Fibroblast of pulmonary artery (primary cell): ENCODE measurements around the gene SDK1.

Source experiments
- DNase-seq: peaks from one replicate; pipeline ENCODE4 v3.0.0-alpha.2; 2010; ENCODE audit warnings: low read depth
- H3K4me3 ChIP-seq: replicated peaks from 2 replicates; pipeline ENCODE4 v1.5.1; 2011; ENCODE audit warnings: low read depth, mild to moderate bottlenecking, control low read depth, low read length, moderate library complexity
- TF ChIP-seq, protein P1 (sequence below): IDR thresholded peaks from 2 replicates; pipeline ENCODE4 v1.5.1; 2011; ENCODE audit warnings: mild to moderate bottlenecking, control low read depth, low read length, inconsistent platforms; ENCODE audit errors: missing control alignments

The SDK1 gene

DNA sequence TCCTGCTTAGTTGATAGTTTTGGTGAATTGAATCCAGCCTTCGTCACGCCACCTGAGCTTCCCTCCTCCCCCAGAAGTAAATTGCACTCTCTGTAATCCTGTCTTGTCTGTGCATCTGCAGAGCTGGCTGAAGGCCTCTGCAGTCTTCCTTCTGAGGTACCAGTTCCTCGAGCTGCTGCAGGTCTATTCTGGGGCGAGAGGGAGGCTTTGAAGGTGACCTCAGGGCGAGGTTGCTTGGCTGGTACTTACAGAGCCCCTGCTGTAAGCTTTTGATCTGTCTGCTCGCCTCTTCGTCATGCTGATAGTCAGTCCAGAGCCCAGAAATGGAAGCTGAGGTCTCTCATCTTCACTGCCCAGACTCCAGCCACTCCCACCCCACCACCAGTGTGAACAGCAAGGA lies 867.5 kb downstream of the SDK1 start:
- no peak for DNase-seq
- TF ChIP-seq, protein P1, sequence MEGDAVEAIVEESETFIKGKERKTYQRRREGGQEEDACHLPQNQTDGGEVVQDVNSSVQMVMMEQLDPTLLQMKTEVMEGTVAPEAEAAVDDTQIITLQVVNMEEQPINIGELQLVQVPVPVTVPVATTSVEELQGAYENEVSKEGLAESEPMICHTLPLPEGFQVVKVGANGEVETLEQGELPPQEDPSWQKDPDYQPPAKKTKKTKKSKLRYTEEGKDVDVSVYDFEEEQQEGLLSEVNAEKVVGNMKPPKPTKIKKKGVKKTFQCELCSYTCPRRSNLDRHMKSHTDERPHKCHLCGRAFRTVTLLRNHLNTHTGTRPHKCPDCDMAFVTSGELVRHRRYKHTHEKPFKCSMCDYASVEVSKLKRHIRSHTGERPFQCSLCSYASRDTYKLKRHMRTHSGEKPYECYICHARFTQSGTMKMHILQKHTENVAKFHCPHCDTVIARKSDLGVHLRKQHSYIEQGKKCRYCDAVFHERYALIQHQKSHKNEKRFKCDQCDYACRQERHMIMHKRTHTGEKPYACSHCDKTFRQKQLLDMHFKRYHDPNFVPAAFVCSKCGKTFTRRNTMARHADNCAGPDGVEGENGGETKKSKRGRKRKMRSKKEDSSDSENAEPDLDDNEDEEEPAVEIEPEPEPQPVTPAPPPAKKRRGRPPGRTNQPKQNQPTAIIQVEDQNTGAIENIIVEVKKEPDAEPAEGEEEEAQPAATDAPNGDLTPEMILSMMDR, result no peak

DNA sequence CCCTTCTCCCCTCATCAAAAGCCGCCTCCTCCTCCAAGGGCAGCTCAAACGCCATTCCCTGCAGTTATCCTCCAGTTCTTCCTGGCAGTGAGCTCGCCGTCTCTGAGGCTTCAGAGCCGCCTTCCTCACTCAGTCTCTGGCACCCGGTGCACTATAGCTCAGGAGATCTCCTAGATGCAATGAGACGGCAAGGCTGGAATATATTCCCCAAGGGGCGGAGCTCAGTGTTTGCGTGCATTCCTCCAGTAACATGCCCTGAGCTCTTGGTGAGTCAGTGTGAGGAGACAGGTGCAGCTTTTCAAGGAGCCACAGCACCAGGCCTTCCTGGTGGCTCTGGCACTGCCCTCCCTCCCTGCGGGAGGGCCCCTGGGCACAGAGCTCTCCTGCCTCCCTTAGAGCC lies 868.4 kb downstream of the SDK1 start:
- TF ChIP-seq, protein P1, result no peak
- no peak for DNase-seq
- H3K4me3 ChIP-seq, result no peak overlapping the region

More for the DNA sequence above, 867.5 kb downstream of the SDK1 start:
- H3K4me3 ChIP-seq, result no peak overlapping the region

DNA sequence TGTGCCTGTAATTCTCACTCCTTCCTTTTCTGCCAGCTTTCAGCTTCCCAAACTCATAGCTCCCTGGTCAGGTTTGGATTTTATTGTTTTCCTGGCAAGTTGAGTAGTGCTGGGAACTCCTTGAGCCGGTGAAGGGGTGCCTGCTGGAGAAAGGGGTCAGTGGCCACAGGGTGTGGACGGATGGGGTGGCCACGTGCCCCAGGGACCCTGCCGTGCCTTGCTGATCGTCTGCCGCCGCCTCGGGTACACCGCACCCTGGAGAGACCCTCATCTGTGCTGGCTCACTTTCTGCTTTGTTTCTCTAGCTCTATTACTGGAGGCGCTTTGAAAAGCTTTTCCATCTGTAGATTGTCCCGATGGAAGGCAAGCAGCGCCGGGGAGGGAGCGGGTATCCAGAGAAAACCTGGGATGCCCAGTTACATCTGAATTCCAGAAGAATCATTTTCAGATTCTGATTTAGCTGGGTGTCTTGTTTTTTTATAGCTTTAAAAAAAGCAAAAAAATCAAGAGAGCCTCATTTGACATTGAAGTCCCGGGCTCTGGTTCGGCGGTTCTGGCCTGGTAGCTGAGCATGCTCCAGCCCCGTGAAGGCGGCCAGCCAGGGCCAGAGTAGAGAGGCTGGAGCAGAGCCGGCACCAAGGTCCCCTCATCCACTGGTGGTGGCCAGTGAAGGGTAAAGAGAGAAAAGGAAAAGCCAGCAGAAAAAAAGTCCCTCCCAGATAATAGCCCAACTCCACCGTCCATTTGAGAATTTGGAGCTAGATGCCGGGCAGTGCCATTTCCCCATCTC lies 870.1 kb downstream of the SDK1 start:
- H3K4me3 ChIP-seq, result no peak overlapping the region
- DNase-seq, result no peak
- TF ChIP-seq, protein P1, result no peak

GRCh38 chr7:4172883-4173282 lies 871.8 kb downstream of the SDK1 start:
- H3K4me3 ChIP-seq, result no peak overlapping the region
- TF ChIP-seq, protein P1, result no peak
- DNase-seq, result no peak

DNA sequence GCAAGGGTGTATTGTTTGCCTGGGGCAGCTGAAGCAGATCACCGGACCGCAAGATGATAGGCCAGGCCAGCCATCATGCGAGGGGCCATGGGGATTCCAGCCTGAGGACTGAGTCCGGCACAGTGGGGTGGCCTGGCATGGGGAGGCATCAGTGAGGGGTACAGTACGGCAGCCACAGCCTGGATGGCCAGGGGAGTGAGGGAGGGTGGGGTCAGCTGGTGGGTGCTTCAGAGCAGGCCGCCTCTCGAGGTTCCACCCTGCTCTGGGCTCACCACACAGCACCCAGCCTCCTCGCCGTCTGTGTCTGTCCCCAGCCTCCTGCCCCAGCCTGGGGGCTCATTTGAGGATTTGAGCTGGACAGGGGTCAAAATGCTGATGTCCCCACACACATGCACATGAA lies 872.6 kb downstream of the SDK1 start:
- TF ChIP-seq, protein P1, result no peak
- DNase-seq, result no peak
- no peak overlapping the region for H3K4me3 ChIP-seq

DNA sequence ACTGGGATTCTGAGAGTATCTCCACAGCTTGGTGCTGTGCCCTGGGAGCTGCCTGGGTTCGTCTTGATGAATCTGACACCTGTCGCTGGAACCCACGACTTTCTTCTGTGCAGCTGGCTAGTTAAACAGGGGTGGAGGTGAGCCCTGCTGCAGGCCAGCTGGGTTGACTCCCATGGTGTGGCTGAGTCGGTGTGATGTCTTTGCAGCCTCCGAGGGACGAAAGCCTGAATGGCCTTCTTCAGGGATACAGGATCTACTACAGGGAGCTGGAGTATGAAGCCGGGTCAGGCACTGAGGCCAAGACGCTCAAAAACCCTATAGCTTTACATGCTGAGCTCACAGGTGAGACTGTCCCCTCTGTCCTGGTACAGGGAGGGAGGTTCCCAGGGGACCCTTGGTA lies 873.0 kb downstream of the SDK1 start:
- no peak for DNase-seq
- TF ChIP-seq, protein P1, result no peak

GRCh38 chr7:4174451-4174850 lies 873.4 kb downstream of the SDK1 start:
- no peak overlapping the region for H3K4me3 ChIP-seq
- no peak for DNase-seq
- TF ChIP-seq, protein P1, result no peak

More for the DNA sequence above, 873.0 kb downstream of the SDK1 start:
- H3K4me3 ChIP-seq, result no peak overlapping the region
